ENCODE data around the gene CACNA1C. TPM values are rescaled to one million over a fixed set of nuclear protein-coding genes. Genes with fewer than 3 reads are reported as not detected.

CACNA1C gene
- total RNA-seq, 1 experiment from 2014 or later = 1.1 TPM

DNA sequence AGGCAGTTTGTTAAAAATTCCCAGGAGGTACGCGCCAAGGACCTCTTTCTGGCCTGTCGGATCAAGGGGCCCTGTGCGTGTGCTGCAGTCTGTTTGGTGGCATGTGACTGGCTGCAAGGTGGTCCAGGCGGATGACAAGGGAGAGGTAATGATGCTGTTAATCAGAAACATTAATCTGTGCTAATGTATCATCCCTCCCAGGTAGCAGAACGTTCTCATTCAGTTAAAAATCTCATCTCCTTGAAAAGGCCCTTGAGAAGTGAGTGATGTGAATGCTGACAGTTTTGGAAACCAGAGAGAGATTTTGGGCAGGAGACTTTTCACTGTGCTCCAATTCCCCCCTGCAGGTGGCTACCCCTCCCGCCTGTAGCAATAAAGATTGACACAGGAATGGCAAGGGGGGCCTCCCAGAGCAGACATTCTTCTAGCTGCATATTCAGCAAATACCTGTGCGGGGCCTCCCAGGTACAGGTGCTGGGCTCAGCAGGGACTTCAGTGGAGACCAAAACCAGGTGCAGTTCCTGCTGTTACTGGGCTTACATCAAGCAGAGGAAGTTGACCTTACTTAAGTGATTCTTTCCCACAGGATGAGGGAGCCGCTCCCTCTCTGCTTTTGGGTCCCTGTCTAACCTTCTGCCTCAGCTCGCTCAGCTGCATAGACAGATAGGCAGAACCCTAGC is 364.8 kb downstream of the CACNA1C start:
- Histone ChIP-seq H3K56ac (ENCODE audit: insufficient read length, low read depth, low read length) (no peak overlapping the region), H3K23me2 (ENCODE audit: insufficient read length, low read depth, low read length, poor library complexity, severe bottlenecking) (no peaks in the 10 kb centered on the region), H3K4me2 (ENCODE audit: insufficient read depth, insufficient read length, low read length) (no peak overlapping the region), H3K4me1 (ENCODE audit: insufficient read depth, low read length) (peaks cover 18% of the 10 kb centered on the region; the same call in 1 of the 2 replicates), H3T11ph (ENCODE audit: low read length) (no peak overlapping the region), H3K14ac (ENCODE audit: insufficient read depth, low read length) (no peak overlapping the region; the same call in 1 of the 2 replicates), H3K9me3 (ENCODE audit: control insufficient read depth, low read depth, low read length) (no peaks in the 10 kb centered on the region), H3K79me1 (ENCODE audit: insufficient read depth, low read depth, low read length, poor library complexity, severe bottlenecking) (no peaks in the 10 kb centered on the region), H2BK5ac (ENCODE audit: insufficient read length, low read length) (no peak overlapping the region), H3K9ac (ENCODE audit: extremely low read depth, insufficient read length, low read length) (no peak overlapping the region), H2AFZ (ENCODE audit: low read length) (no peak overlapping the region), H3K27ac (ENCODE audit: insufficient read length, low read depth, low read length) (no peak overlapping the region), H2BK12ac (ENCODE audit: insufficient read length, low read depth, low read length) (no peak overlapping the region), H2BK15ac (ENCODE audit: low read depth, low read length) (no peak overlapping the region), H4K5ac (ENCODE audit: insufficient read length, low read depth, low read length) (no peak overlapping the region), H2BK20ac (ENCODE audit: low read depth, low read length, poor library complexity, severe bottlenecking) (no peak overlapping the region), H3K4ac (ENCODE audit: low read depth, low read length) (no peak overlapping the region), H3K79me2 (ENCODE audit: insufficient read depth, low read length) (no peaks in the 10 kb centered on the region), H4K20me1 (ENCODE audit: control insufficient read depth, insufficient read depth, insufficient read length) (no peaks in the 10 kb centered on the region), H4K8ac (replicated peaks; ENCODE audit: insufficient read length, low read depth, low read length) (no peak overlapping the region), H3K27me3 (ENCODE audit: insufficient read depth, low read length) (no peaks in the 10 kb centered on the region), H3K23ac (ENCODE audit: insufficient read length, low read depth, low read length) (no peak overlapping the region), H2AK5ac (ENCODE audit: insufficient read length, low read length) (no peak overlapping the region), H2BK120ac (ENCODE audit: low read depth, low read length, poor library complexity, severe bottlenecking) (no peak overlapping the region), H4K91ac (ENCODE audit: insufficient read length, low read depth, low read length) (no peak overlapping the region), H3K18ac (ENCODE audit: insufficient read length, low read depth, low read length) (no peak overlapping the region)
- Mint-ChIP-seq H3K4me1 (peaks cover 33 to 46% of the 10 kb centered on the region in 2 experiments), H3K4me3 (no peak overlapping the region), H3K9me3 (no peaks in the 10 kb centered on the region; a peak in 1 of 5 replicates), H3K27me3 (ENCODE audit: low read depth) (peaks cover 1% of the 10 kb centered on the region; the same call in 1 of the 2 replicates), H3K27ac (peak overlapping the region in 2 of 3 experiments; percentile 37 to 91; a peak in 4 of 7 replicates), H3K36me3 (ENCODE audit: insufficient read depth in 1 of 3, low read depth in 3 of 3) (no peaks in the 10 kb centered on the region)
- peak; percentile 93 for DNase-seq
- WGBS (ENCODE audit: extremely low coverage, insufficient read length, low lambda C conversion rate) = no CpG with 5 or more reads among the region's 10 CpGs
- TF ChIP-seq, protein P1, sequence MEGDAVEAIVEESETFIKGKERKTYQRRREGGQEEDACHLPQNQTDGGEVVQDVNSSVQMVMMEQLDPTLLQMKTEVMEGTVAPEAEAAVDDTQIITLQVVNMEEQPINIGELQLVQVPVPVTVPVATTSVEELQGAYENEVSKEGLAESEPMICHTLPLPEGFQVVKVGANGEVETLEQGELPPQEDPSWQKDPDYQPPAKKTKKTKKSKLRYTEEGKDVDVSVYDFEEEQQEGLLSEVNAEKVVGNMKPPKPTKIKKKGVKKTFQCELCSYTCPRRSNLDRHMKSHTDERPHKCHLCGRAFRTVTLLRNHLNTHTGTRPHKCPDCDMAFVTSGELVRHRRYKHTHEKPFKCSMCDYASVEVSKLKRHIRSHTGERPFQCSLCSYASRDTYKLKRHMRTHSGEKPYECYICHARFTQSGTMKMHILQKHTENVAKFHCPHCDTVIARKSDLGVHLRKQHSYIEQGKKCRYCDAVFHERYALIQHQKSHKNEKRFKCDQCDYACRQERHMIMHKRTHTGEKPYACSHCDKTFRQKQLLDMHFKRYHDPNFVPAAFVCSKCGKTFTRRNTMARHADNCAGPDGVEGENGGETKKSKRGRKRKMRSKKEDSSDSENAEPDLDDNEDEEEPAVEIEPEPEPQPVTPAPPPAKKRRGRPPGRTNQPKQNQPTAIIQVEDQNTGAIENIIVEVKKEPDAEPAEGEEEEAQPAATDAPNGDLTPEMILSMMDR (conservative IDR thresholded peaks at IDR 0.05) = no peak

Data from H9 (cell line).